Measurements from ENCODE around the gene CXCL8.

- no peak for TF ChIP-seq GATA2 (IDR thresholded peaks at IDR 0.05; ENCODE audit: low read depth, low read length)
- no peak for TF ChIP-seq GATA3 (IDR thresholded peaks at IDR 0.05; ENCODE audit: low read depth, low read length)
Measured at GRCh38 chr4:73710094-73710493, 30.3 kb upstream of the CXCL8 start.
